HG02642 (cell line): Measurements from ENCODE around the gene METTL22.
"Not testable (repeated sequence)": the region's sequence is repeated elsewhere in the genome, so short reads cannot be mapped to it uniquely, and the experiment has no call there.

Experiments
- ATAC-seq: cut with Tn5 transposase; IDR thresholded peaks from one replicate; pipeline ENCODE4 v1.9.1; 2021; ENCODE audit warnings: mild to moderate bottlenecking; ENCODE audit not compliant: unreplicated experiment, poor library complexity

METTL22 gene

GRCh38 chr16:8630255-8630953 lies 8.9 kb downstream of the METTL22 start:
- no peak for ATAC-seq

- no peak for ATAC-seq
These were observed 9.9 kb downstream of the METTL22 start for GRCh38 chr16:8631373-8631772.

GRCh38 chr16:8631818-8632465 lies 10.4 kb downstream of the METTL22 start:
- no peak for ATAC-seq

GRCh38 chr16:8632675-8633182 lies 11.2 kb downstream of the METTL22 start:
- no peak for ATAC-seq

- ATAC-seq, result no peak
These were observed 13.7 kb downstream of the METTL22 start for GRCh38 chr16:8634991-8635736.

- no peak for ATAC-seq
These were observed 18.2 kb downstream of the METTL22 start for GRCh38 chr16:8639694-8640093.

- no peak for ATAC-seq
These were observed 20.2 kb downstream of the METTL22 start for GRCh38 chr16:8641671-8642070.

GRCh38 chr16:8642146-8642545 lies 20.6 kb downstream of the METTL22 start:
- ATAC-seq, result no peak

- no peak for ATAC-seq
These were observed 23.0 kb downstream of the METTL22 start for GRCh38 chr16:8644211-8645140.

- ATAC-seq, result no peak
These were observed 23.6 kb downstream of the METTL22 start for GRCh38 chr16:8645141-8645521.

- no peak for ATAC-seq
These were observed 24.3 kb downstream of the METTL22 start for GRCh38 chr16:8645831-8646230.

GRCh38 chr16:8646326-8647053 lies 25.0 kb downstream of the METTL22 start:
- ATAC-seq, result no peak

GRCh38 chr16:8647721-8648318 lies 26.3 kb downstream of the METTL22 start:
- ATAC-seq, result no peak

GRCh38 chr16:8648877-8649276 lies 27.4 kb downstream of the METTL22 start:
- no peak for ATAC-seq

- no peak for ATAC-seq
These were observed 28.5 kb downstream of the METTL22 start for GRCh38 chr16:8649829-8650554.

- not testable (repeated sequence) for ATAC-seq
These were observed 30.5 kb downstream of the METTL22 start for GRCh38 chr16:8651958-8652357.

- ATAC-seq, result peak; percentile 68
These were observed 33.8 kb downstream of the METTL22 start for GRCh38 chr16:8655184-8655717.

GRCh38 chr16:8656376-8656775 lies 34.9 kb downstream of the METTL22 start:
- no peak for ATAC-seq
